Activated T-cell treated with anti-CD3 and anti-CD28 coated beads, Interleukin-2, amount 50 U/mL, for 24 hours (primary cell): ENCODE data around the gene CIT.

ENCODE experiments used
- DNase-seq: peaks from one replicate; pipeline ENCODE4 v3.0.0-alpha.2; 2020
- H3K27ac Mint-ChIP-seq: 2 replicates; pipeline ENCODE4 v1.8.0; 2020; ENCODE audit warnings: mild to moderate bottlenecking, mixed read lengths
- H3K27me3 Mint-ChIP-seq: 2 replicates; pipeline ENCODE4 v1.8.0; 2020; ENCODE audit warnings: mixed read lengths
- H3K36me3 Mint-ChIP-seq: 2 replicates; pipeline ENCODE4 v1.8.0; 2020; ENCODE audit warnings: low read depth, mixed read lengths
- H3K4me1 Mint-ChIP-seq: 2 replicates; pipeline ENCODE4 v1.8.0; 2020; ENCODE audit warnings: low read depth, mixed read lengths
- H3K4me3 Mint-ChIP-seq: 2 replicates; pipeline ENCODE4 v1.8.0; 2020; ENCODE audit warnings: mild to moderate bottlenecking, moderate library complexity, mixed read lengths
- H3K9me3 Mint-ChIP-seq: 2 replicates; pipeline ENCODE4 v1.8.0; 2020; ENCODE audit warnings: mixed read lengths

Gene CIT

DNA sequence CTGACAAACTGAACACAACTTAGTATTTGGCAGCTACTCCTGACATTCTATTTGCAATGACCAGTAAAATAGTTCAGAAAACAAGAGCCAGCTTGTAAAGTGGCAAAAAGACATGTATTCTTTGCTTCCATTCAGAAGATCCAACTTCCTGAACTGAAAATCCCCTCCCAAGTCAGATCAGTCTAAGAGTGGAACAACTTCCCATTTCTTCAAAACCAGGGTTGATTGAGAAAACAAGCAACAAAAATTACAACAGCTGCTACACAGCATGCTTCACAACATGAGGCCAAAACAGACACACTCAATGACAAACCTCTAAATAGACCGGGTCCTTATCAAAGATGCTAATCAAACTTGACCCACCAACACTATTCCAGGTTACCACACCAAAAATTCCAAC is 40.3 kb downstream of the CIT start:
- Mint-ChIP-seq H3K4me3 (no peak overlapping the region), H3K27me3 (no peaks in the 10 kb centered on the region), H3K9me3 (peaks cover 4% of the 10 kb centered on the region), H3K4me1 (no peaks in the 10 kb centered on the region), H3K36me3 (peaks cover 12% of the 10 kb centered on the region), H3K27ac (no peak overlapping the region)
- DNase-seq: no peak

DNA sequence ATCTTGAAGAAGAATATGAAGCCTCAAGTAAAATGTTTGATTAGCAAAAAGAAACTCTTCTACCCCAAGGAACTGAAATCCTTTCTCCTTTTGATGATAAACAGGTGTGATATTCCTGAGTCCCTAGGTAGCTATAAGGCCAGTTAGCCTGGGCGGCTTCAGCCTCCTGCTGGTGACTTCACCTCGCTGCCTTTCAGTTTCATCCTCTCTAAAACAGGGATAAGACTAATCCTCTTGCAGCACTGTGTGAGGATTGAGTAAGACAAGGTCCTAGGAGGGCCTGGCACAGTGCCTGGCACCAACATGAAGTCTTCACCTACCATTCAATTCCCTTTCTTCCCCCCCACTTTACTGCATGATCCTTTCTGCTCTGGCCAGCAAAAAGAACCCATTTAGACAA is 42.1 kb downstream of the CIT start:
- DNase-seq: no peak
- Mint-ChIP-seq H3K36me3 (peaks cover 7% of the 10 kb centered on the region), H3K27ac (no peak overlapping the region), H3K4me1 (no peaks in the 10 kb centered on the region), H3K9me3 (no peaks in the 10 kb centered on the region), H3K4me3 (no peak overlapping the region), H3K27me3 (no peaks in the 10 kb centered on the region)

DNA sequence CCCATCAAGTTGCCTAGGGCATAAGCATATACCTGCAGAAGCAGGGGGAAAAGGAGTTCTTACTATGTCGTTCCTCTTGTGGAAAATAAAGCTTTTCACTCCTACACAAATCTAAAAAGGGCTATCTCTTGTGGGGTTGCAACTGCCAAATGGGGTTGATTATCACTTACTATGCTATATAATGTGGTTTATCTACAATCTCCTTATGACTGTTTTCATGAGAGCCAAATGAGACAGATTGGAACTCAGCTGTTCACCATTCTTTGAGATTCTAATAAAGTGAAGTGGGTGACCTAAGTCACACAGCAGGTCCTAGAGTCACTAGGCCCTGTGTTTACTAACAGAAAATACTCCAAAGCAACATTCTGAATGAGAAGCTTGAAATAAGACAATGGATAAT is 47.7 kb downstream of the CIT start:
- Mint-ChIP-seq H3K27ac (no peak overlapping the region), H3K4me1 (peaks cover 4% of the 10 kb centered on the region), H3K36me3 (peaks cover 16% of the 10 kb centered on the region), H3K9me3 (no peaks in the 10 kb centered on the region), H3K27me3 (no peaks in the 10 kb centered on the region), H3K4me3 (no peak overlapping the region)
- no peak for DNase-seq

DNA sequence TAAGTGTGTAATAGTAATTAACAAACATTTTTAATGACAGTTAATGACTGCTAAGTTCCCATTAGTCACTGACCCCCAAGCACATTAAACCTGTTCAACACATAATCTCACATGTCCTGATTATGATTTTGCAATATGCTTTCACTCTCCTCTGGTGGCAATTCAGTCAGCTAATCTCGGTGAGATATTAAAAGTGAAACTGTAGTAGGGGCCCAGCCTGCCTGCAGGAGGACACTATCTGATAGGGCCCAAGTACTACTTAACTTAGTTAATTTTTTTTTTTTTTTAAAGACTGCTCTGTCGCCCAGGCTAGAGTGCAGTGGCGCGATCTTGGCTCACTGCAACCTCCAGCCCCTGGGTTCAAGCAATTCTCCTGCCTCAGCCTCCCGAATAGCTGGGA is 48.8 kb downstream of the CIT start:
- Mint-ChIP-seq H3K27ac (no peak overlapping the region), H3K4me1 (peaks cover 4% of the 10 kb centered on the region), H3K4me3 (no peak overlapping the region), H3K36me3 (peaks cover 14% of the 10 kb centered on the region), H3K27me3 (no peaks in the 10 kb centered on the region), H3K9me3 (no peaks in the 10 kb centered on the region)
- DNase-seq: no peak

DNA sequence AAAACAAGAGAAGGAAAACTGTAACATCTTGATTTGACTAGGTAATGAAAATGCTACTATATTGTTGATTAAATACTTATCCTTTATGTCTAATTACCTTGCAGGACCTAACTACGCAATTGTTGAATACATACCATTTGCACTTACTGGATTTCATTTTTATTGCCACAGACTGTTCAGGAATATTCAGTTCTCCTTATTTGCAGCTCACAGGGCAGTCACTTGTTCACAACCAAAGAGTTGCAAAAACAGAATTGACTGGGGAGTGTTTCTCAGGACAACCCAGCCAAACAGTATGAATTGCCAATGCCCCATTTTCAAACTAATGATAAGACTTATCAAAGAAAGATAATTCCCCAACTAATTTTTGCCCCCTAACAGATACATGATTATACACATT is 49.4 kb downstream of the CIT start:
- Mint-ChIP-seq H3K36me3 (peaks cover 12% of the 10 kb centered on the region), H3K4me3 (no peak overlapping the region), H3K9me3 (no peaks in the 10 kb centered on the region), H3K27me3 (no peaks in the 10 kb centered on the region), H3K4me1 (peaks cover 4% of the 10 kb centered on the region), H3K27ac (no peak overlapping the region)
- DNase-seq: no peak

DNA sequence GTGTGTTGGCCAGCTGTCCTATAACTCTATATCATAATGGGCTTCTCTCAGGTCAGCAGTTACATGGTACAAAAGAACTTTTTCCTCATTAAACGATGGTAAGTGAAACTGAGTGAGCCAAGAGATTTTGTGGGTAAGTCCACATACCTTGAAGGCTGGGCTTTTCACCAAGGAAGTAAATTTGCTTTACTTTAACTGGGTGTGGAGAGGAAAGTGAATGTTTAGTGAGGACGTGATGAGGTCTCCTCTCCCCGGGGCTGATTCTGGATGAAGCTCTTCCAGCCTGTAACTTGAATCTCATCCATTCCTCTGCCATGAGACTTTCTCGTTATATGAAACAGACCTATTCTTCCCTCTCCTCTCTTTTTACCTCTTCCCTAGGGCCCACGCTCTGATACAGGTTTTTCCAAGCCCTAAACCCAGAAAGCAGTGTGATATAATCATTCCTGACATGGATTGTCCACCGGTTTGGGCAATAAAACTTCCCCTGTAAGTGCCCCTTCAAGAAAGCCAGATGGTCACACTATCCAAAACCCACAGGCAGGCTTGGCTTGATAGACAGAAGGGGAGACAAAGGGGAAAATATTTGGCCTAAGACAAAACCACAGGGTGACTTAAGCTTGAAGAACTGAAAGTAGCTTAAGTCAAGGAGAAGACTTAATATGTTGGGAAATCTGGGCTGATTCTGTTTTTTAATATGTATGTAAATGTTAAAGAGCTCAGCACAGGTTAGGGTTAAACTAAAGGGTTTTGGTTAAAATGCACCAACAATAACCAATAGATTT is 50.3 kb downstream of the CIT start:
- H3K36me3 Mint-ChIP-seq: peaks cover 9% of the 10 kb centered on the region
- DNase-seq: no peak
- no peaks in the 10 kb centered on the region for H3K9me3 Mint-ChIP-seq
- H3K27me3 Mint-ChIP-seq: no peaks in the 10 kb centered on the region
- H3K4me1 Mint-ChIP-seq: peaks cover 4% of the 10 kb centered on the region
- no peak overlapping the region for H3K4me3 Mint-ChIP-seq
- no peak overlapping the region for H3K27ac Mint-ChIP-seq

DNA sequence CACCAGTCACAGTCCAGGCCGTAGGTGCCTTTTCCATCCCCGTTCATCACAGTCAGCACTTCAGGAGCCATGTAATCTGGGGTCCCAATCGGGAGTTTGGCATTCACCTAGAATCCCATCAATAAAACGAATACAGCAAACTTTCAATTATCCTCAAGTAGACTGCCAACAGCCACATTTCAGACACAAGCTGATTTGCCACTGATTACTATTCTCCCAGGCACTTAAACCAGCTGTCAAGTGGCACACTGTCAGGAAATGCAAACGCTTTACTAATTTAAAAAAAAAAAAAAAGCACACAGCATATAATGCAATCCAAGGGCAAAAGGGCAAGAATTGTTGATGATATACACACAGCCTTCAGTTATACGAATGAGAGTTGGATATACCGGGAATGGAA is 51.9 kb downstream of the CIT start:
- peaks cover 9% of the 10 kb centered on the region for H3K36me3 Mint-ChIP-seq

DNA sequence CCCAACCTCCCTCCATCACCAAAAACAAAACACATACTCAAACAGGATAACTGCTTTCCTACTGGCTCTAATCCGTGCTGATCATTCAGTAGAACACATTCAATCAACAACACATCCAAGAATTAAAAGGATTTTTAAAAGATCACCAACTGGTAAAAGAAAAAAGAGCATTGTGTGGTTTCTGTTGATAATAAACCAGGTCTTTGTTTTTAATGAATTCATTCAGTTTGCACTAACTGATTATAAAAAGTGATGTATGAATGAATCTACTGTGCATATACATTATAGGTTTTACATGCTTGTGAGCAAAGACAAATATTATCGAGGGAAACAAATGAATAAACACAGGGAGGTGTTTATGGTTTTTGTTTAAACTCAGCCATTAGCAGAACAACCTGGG is 55.1 kb downstream of the CIT start:
- H3K27ac Mint-ChIP-seq: no peak overlapping the region

More for the DNA sequence above, 51.9 kb downstream of the CIT start:
- Mint-ChIP-seq H3K4me3 (no peak overlapping the region), H3K4me1 (peaks cover 4% of the 10 kb centered on the region), H3K27me3 (no peaks in the 10 kb centered on the region), H3K27ac (no peak overlapping the region), H3K9me3 (no peaks in the 10 kb centered on the region)
- DNase-seq: no peak

GRCh38 chr12:119819322-119819721 is 57.8 kb downstream of the CIT start:
- H3K9me3 Mint-ChIP-seq: no peaks in the 10 kb centered on the region
- no peaks in the 10 kb centered on the region for H3K36me3 Mint-ChIP-seq
- no peaks in the 10 kb centered on the region for H3K27me3 Mint-ChIP-seq
- H3K27ac Mint-ChIP-seq: no peak overlapping the region
- H3K4me3 Mint-ChIP-seq: no peak overlapping the region
- H3K4me1 Mint-ChIP-seq: no peaks in the 10 kb centered on the region
- no peak for DNase-seq

More for the DNA sequence above, 55.1 kb downstream of the CIT start:
- no peaks in the 10 kb centered on the region for H3K27me3 Mint-ChIP-seq
- no peaks in the 10 kb centered on the region for H3K9me3 Mint-ChIP-seq
- no peaks in the 10 kb centered on the region for H3K4me1 Mint-ChIP-seq
- H3K4me3 Mint-ChIP-seq: no peak overlapping the region
- DNase-seq: no peak
- H3K36me3 Mint-ChIP-seq: no peaks in the 10 kb centered on the region

DNA sequence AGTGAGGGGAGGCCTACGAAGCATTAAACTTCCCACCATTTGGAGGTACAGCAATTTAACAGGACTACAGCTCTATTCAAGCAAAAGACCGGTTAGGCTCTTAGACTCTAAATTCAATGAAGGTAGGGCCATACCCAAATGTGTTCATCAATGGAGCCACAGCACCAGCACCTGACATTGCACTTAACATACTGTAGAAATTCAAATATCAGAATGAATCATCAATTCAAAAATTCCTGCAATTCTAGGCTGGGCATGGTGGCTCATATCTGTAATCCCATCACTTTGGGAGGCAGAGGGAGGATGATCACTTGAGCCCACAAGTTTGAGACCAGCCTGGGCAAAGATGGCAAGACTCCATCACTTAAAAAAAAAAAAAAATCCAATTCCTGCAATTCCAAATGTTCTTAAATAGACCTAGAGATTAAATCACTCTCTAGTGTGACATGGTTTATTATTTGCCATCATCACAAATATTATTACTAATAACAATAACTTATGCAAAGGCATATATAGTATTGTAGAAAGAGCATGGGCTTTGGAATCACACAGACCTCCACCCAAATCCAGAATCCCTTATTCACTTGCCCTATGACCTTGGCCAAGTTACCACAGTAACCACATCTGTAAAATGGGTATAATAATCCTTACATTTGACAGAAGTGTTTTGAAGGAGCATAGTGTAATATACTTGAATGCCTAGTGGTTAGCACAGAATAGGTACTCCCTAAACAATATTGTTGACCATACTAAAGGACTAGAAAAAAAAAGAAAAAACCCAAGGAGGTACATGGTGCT is 59.4 kb downstream of the CIT start:
- no peak for DNase-seq
- Mint-ChIP-seq H3K9me3 (no peaks in the 10 kb centered on the region), H3K36me3 (no peaks in the 10 kb centered on the region), H3K4me1 (no peaks in the 10 kb centered on the region), H3K4me3 (no peak overlapping the region), H3K27me3 (no peaks in the 10 kb centered on the region), H3K27ac (no peak overlapping the region)

DNA sequence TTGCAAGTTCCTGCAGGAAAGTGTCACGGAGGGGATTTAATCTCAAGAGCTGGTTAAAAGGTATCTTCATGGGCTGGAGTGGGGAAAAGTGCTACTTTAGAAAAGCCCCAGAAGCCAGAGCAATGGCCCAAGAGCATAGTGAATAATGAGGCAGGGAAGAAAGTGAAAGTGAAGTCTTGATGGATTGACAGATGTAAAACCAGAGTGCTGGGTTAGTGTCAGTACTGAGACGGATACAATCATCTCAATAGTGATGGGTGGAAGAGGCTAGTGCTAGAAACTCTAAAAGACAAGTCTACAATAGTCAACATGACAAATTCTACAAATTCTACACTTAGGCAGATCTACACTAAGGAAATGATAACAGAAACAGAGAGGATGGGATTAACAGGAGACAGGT is 68.1 kb downstream of the CIT start:
- H3K9me3 Mint-ChIP-seq: peaks cover 5% of the 10 kb centered on the region
- H3K36me3 Mint-ChIP-seq: peaks cover 5% of the 10 kb centered on the region
- H3K4me1 Mint-ChIP-seq: peaks cover 6% of the 10 kb centered on the region
- H3K27me3 Mint-ChIP-seq: no peaks in the 10 kb centered on the region
- no peak overlapping the region for H3K27ac Mint-ChIP-seq
- no peak for DNase-seq
- no peak overlapping the region for H3K4me3 Mint-ChIP-seq

DNA sequence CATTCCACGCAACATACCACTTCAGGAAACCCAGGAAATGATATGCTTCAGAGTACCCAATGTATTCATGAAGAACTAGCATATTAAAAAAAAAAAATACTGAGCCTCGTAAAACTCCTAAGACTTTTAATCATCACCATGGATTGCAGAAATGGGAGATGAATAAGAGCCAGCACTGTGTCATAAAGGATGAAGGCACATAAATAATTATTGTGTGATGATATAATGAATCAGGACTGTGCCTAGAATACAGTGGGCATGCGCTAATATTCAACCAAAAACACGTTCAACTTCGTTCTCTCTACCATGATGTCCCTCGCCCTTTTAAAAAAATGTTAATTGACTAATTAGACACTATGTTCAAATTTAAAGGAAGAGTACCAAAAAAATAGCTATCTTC is 68.7 kb downstream of the CIT start:
- Mint-ChIP-seq H3K4me1 (peaks cover 6% of the 10 kb centered on the region), H3K27ac (no peak overlapping the region), H3K9me3 (peaks cover 5% of the 10 kb centered on the region), H3K36me3 (peaks cover 5% of the 10 kb centered on the region), H3K27me3 (no peaks in the 10 kb centered on the region), H3K4me3 (no peak overlapping the region)
- DNase-seq: no peak

GRCh38 chr12:119807380-119807779 is 69.7 kb downstream of the CIT start:
- no peak for DNase-seq
- Mint-ChIP-seq H3K9me3 (peaks cover 5% of the 10 kb centered on the region), H3K4me3 (no peak overlapping the region), H3K27me3 (no peaks in the 10 kb centered on the region), H3K27ac (no peak overlapping the region), H3K4me1 (peaks cover 6% of the 10 kb centered on the region), H3K36me3 (peaks cover 5% of the 10 kb centered on the region)

DNA sequence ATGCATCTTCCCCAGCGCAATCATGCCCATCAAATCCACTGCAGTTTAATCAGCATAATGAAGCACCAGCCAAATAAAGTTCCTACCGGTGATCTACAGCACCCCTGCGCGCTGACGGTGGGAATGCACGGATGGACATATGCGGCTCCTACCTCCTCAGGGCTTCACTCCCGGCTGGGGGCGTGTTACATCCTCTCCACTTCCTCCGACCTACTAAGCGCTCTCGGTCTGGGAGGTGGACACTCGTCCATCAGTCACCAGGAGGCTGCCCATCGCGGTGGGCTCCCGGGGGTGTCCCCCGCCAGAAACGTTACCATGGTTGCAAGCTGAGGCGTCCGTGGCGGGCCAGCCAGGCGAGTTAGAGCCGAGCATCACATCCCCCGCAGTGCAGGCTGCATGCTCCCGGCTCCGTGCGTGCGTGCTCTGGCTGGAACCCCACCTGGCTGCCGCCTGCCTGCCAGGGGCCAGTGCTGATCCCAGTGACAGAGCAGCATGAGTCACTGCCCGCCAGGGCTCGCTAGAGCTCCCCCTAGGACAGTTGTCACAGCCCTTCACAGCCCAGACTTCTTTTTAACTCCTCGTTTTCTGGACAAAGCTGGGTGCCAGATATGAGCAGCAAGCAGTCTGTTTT is 73.0 kb downstream of the CIT start:
- no peak for DNase-seq
- Mint-ChIP-seq H3K4me1 (peaks cover 5% of the 10 kb centered on the region), H3K4me3 (no peak overlapping the region), H3K27ac (no peak overlapping the region), H3K27me3 (no peaks in the 10 kb centered on the region), H3K9me3 (peaks cover 5% of the 10 kb centered on the region), H3K36me3 (peaks cover 5% of the 10 kb centered on the region)

DNA sequence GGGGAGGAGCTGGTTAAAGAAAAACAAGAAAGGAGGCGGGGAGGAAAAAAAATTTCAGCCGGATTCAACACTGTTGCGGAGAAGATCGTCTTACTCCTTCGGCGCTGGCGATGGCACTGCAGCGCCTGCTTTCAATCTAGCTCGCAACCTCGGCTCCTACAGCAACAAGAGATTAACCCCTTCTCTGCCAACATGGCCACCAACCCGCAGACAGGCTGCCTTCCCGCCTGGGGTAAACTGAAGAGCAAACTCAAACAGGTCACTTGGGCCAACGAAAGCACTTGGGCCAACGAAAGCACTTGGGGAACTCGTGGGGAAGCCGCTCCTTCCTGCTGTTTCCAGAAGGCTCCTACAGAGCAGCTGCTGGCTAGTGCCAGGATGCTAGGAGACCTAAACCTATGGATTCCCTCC is 73.7 kb downstream of the CIT start:
- DNase-seq: no peak
- Mint-ChIP-seq H3K27ac (no peak overlapping the region), H3K36me3 (peaks cover 5% of the 10 kb centered on the region), H3K9me3 (peaks cover 5% of the 10 kb centered on the region), H3K4me1 (no peaks in the 10 kb centered on the region), H3K4me3 (no peak overlapping the region), H3K27me3 (no peaks in the 10 kb centered on the region)
